ENCODE results near the gene PON3.

DNA sequence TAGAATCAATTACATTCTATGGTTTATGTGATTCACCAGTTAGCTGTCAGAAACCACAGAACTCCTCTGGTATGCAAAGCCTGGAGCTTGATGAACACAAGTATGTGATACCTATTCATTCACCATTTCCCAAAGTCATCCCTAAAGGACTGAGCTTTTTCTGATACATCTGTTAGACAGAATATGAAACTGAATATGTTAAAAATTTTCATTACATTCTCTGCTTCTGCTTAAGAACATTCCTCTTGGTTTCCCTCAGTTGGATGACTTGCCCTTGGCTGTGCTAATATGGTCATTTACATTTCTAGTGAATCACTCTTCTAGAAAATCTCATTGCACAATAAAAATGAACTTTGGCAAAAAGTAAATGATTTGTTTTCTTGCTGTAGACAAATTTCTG, 61.1 kb downstream of the PON3 start:
- TF ChIP-seq, protein P1, sequence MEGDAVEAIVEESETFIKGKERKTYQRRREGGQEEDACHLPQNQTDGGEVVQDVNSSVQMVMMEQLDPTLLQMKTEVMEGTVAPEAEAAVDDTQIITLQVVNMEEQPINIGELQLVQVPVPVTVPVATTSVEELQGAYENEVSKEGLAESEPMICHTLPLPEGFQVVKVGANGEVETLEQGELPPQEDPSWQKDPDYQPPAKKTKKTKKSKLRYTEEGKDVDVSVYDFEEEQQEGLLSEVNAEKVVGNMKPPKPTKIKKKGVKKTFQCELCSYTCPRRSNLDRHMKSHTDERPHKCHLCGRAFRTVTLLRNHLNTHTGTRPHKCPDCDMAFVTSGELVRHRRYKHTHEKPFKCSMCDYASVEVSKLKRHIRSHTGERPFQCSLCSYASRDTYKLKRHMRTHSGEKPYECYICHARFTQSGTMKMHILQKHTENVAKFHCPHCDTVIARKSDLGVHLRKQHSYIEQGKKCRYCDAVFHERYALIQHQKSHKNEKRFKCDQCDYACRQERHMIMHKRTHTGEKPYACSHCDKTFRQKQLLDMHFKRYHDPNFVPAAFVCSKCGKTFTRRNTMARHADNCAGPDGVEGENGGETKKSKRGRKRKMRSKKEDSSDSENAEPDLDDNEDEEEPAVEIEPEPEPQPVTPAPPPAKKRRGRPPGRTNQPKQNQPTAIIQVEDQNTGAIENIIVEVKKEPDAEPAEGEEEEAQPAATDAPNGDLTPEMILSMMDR (IDR thresholded peaks at IDR 0.05; ENCODE audit: poor library complexity), result no peak
- TF ChIP-seq EZH2phosphoT487 (IDR thresholded peaks at IDR 0.05; ENCODE audit: low read depth, severe bottlenecking, unreplicated experiment), result no peak
